Endodermal cell (in vitro differentiated cells): ENCODE data around the gene HBP1. TPM values are rescaled to one million over a fixed set of nuclear protein-coding genes. Genes with fewer than 3 reads are reported as not detected.
A peak's percentile ranks its signal among the peaks of the same experiment; 100 is the strongest.

Experiments
- DNase-seq: peaks from one replicate; pipeline ENCODE4 v3.0.0-alpha.2; 2017
- H3K27ac ChIP-seq: 2 replicates; pipeline ENCODE4 v1.5.1; 2013; ENCODE audit warnings: mild to moderate bottlenecking, low read depth, low read length, moderate library complexity
- H3K27me3 ChIP-seq: 2 replicates; pipeline ENCODE4 v1.6.1; 2013; ENCODE audit warnings: mild to moderate bottlenecking, low read length, moderate library complexity; ENCODE audit not compliant: insufficient read depth, control insufficient read depth, poor library complexity, severe bottlenecking
- H3K36me3 ChIP-seq: 2 replicates; pipeline ENCODE4 v1.7.0; 2013; ENCODE audit warnings: mild to moderate bottlenecking, low read length, moderate library complexity; ENCODE audit not compliant: control insufficient read depth, insufficient read depth
- H3K4me1 ChIP-seq: one replicate; pipeline ENCODE4 v1.7.0; 2013; ENCODE audit warnings: low read length; ENCODE audit not compliant: control insufficient read depth, insufficient read depth
- H3K4me3 ChIP-seq: 2 replicates; pipeline ENCODE4 v1.5.1; 2013; ENCODE audit warnings: mild to moderate bottlenecking, low read length, moderate library complexity
- H3K9ac ChIP-seq: 2 replicates; pipeline ENCODE4 v1.6.1; 2013; ENCODE audit warnings: mild to moderate bottlenecking, low read length, moderate library complexity; ENCODE audit not compliant: poor library complexity, severe bottlenecking; ENCODE audit errors: extremely low read depth
- H3K9me3 ChIP-seq: 2 replicates; pipeline ENCODE4 v1.6.1; 2013; ENCODE audit warnings: mild to moderate bottlenecking, low read length, moderate library complexity; ENCODE audit not compliant: control insufficient read depth
- H3K27ac Mint-ChIP-seq: 2 replicates; pipeline ENCODE4 v1.8.0; 2020; ENCODE audit warnings: mixed read lengths
- H3K27me3 Mint-ChIP-seq: 2 replicates; pipeline ENCODE4 v1.8.0; 2021; ENCODE audit warnings: mild to moderate bottlenecking, mixed read lengths; ENCODE audit not compliant: insufficient read depth
- H3K36me3 Mint-ChIP-seq: 2 replicates; pipeline ENCODE4 v1.8.0; 2020; ENCODE audit warnings: low read depth, mixed read lengths
- H3K4me1 Mint-ChIP-seq: 2 replicates; pipeline ENCODE4 v1.8.0; 2020; ENCODE audit warnings: mixed read lengths
- H3K4me3 Mint-ChIP-seq: 2 replicates; pipeline ENCODE4 v1.8.0; 2020; ENCODE audit warnings: mild to moderate bottlenecking, moderate library complexity, mixed read lengths
- H3K9me3 Mint-ChIP-seq: 2 replicates; pipeline ENCODE4 v1.8.0; 2020; ENCODE audit warnings: mild to moderate bottlenecking, mixed read lengths
- CTCF ChIP-seq: fragments of 200-600 bp; sonication (generic); conservative IDR thresholded peaks from 2 replicates; pipeline ENCODE4 v1.5.0; 2021; ENCODE audit warnings: antibody characterized with exemption, mild to moderate bottlenecking
- WGBS, 2 experiments: methylation state at CpG; one replicate each; pipeline versions ENCODE4 v1.1.5 to v1.1.7; 2013; ENCODE audit warnings: missing lambda C conversion rate in 2 of 2, mixed read lengths in 1 of 2; ENCODE audit not compliant: insufficient coverage in 1 of 2, insufficient read length in 1 of 2; 5-methylcytosine and 5-hydroxymethylcytosine counted together
- total RNA-seq, 2 donors: library from RNA; stranded (reverse); fragmentation: NEBNext Ultra II Directional in 1 of 2; extraction: Animal tissue kit (Norgen Biotek cat#: 25700) in 1 of 2; gene quantifications; 2 replicates in 1 of 2; 3 replicates in 1 of 2; pipeline ENCODE4 v1.2.1, GENCODE V29; 2021

Gene HBP1
- total RNA-seq, 2 donors from 2014 or later, result 39.3 to 51.0 TPM

- peaks cover 19% of the 10 kb centered on the region for H3K4me1 Mint-ChIP-seq
- 70 to 87% methylated on average over 3 to 4 of the region's 4 CpGs for WGBS, 2 experiments
- H3K9me3 Mint-ChIP-seq, result no peaks in the 10 kb centered on the region
- DNase-seq, result peak; percentile 60
- H3K27me3 ChIP-seq, result no peaks in the 10 kb centered on the region
- H3K9ac ChIP-seq, result no peak overlapping the region
- TF ChIP-seq CTCF, result no peak
- no peaks in the 10 kb centered on the region for H3K36me3 ChIP-seq
- H3K27ac Mint-ChIP-seq, result no peak overlapping the region
- H3K4me1 ChIP-seq, result no peaks in the 10 kb centered on the region
- no peak overlapping the region for H3K4me3 ChIP-seq
- no peaks in the 10 kb centered on the region for H3K27me3 Mint-ChIP-seq
- H3K9me3 ChIP-seq, result no peaks in the 10 kb centered on the region
- no peak overlapping the region for H3K4me3 Mint-ChIP-seq
- no peak overlapping the region for H3K27ac ChIP-seq
- peaks cover 19% of the 10 kb centered on the region for H3K36me3 Mint-ChIP-seq
Measured at GRCh38 chr7:107233174-107233573, 64.4 kb downstream of the HBP1 start.

- Mint-ChIP-seq H3K4me3 (no peak overlapping the region), H3K36me3 (peaks cover 14% of the 10 kb centered on the region), H3K4me1 (peaks cover 19% of the 10 kb centered on the region), H3K27me3 (no peaks in the 10 kb centered on the region), H3K9me3 (no peaks in the 10 kb centered on the region), H3K27ac (no peak overlapping the region)
- no peaks in the 10 kb centered on the region for H3K36me3 ChIP-seq
- H3K9ac ChIP-seq, result no peak overlapping the region
- no peak for TF ChIP-seq CTCF
- H3K4me1 ChIP-seq, result no peaks in the 10 kb centered on the region
- H3K27me3 ChIP-seq, result no peaks in the 10 kb centered on the region
- no peak for DNase-seq
- no peak overlapping the region for H3K4me3 ChIP-seq
- H3K9me3 ChIP-seq, result no peaks in the 10 kb centered on the region
- H3K27ac ChIP-seq, result no peak overlapping the region
- 94 to 100% methylated on average over 1 of the region's 1 CpG for WGBS, 2 experiments
Measured at GRCh38 chr7:107233981-107234380, 65.2 kb downstream of the HBP1 start.

- Mint-ChIP-seq H3K4me1 (peaks cover 19% of the 10 kb centered on the region), H3K27ac (no peak overlapping the region), H3K9me3 (no peaks in the 10 kb centered on the region), H3K4me3 (no peak overlapping the region), H3K27me3 (no peaks in the 10 kb centered on the region), H3K36me3 (peaks cover 12% of the 10 kb centered on the region)
- Histone ChIP-seq H3K9me3 (no peaks in the 10 kb centered on the region), H3K27me3 (no peaks in the 10 kb centered on the region), H3K27ac (no peak overlapping the region), H3K36me3 (no peaks in the 10 kb centered on the region), H3K4me3 (no peak overlapping the region), H3K4me1 (no peaks in the 10 kb centered on the region), H3K9ac (no peak overlapping the region)
- DNase-seq, result no peak
- TF ChIP-seq CTCF, result no peak
- WGBS, 2 experiments, result 80 to 89% methylated on average over 1 to 3 of the region's 3 CpGs
Measured at GRCh38 chr7:107234436-107234835, 65.6 kb downstream of the HBP1 start.
